GM10266 (cell line): ENCODE data around the gene SYT6.
"Not testable (repeated sequence)": the region's sequence is repeated elsewhere in the genome, so short reads cannot be mapped to it uniquely, and the experiment has no call there.

Experiments used
- DNase-seq: peaks from one replicate; pipeline ENCODE4 v3.0.0; 2012; ENCODE audit errors: extremely low spot score
- CTCF ChIP-seq: IDR thresholded peaks from 2 replicates; pipeline ENCODE4 v1.5.1; 2012; ENCODE audit warnings: mild to moderate bottlenecking, low read depth; ENCODE audit not compliant: control insufficient read depth, insufficient read depth; ENCODE audit errors: missing control alignments

SYT6 gene

GRCh38 chr1:114078116-114078515 is 75.6 kb downstream of the SYT6 start:
- no peak for DNase-seq
- no peak for TF ChIP-seq CTCF

GRCh38 chr1:114077188-114077587 is 76.5 kb downstream of the SYT6 start:
- no peak for DNase-seq
- no peak for TF ChIP-seq CTCF

GRCh38 chr1:114076308-114076707 is 77.4 kb downstream of the SYT6 start:
- TF ChIP-seq CTCF = no peak
- no peak for DNase-seq

- TF ChIP-seq CTCF = no peak
- DNase-seq = no peak
These were observed 78.0 kb downstream of the SYT6 start for GRCh38 chr1:114075546-114076242.

GRCh38 chr1:114075105-114075504 is 78.6 kb downstream of the SYT6 start:
- DNase-seq = no peak

GRCh38 chr1:114072246-114072645 is 81.4 kb downstream of the SYT6 start:
- DNase-seq = no peak
- no peak for TF ChIP-seq CTCF

More at GRCh38 chr1:114075105-114075504, 78.6 kb downstream of the SYT6 start:
- TF ChIP-seq CTCF = no peak

- DNase-seq = not testable (repeated sequence)
These were observed 83.9 kb downstream of the SYT6 start for GRCh38 chr1:114069762-114070161.

- not testable (repeated sequence) for DNase-seq
These were observed 85.0 kb downstream of the SYT6 start for GRCh38 chr1:114068684-114069083.

- not testable (repeated sequence) for DNase-seq
These were observed 88.0 kb downstream of the SYT6 start for GRCh38 chr1:114065671-114066070.
